GM12878 (cell line): ENCODE results near the gene PPP1CA. TPM values are rescaled to one million over a fixed set of nuclear protein-coding genes. Genes with fewer than 3 reads are reported as not detected.

Experiments used
- ASH2L ChIP-seq: fragments of 300-600, 200-600 bp; sonication (generic); IDR thresholded peaks from 2 replicates; pipeline ENCODE4 v1.6.1; 2017; ENCODE audit warnings: low read depth, mild to moderate bottlenecking, borderline replicate concordance
- ATF7 ChIP-seq: fragments of 450-650 bp; IDR thresholded peaks from 2 replicates; pipeline ENCODE4 v1.6.1; 2016; ENCODE audit warnings: low read depth, mild to moderate bottlenecking
- BCL11A ChIP-seq: IDR thresholded peaks from 2 replicates; pipeline ENCODE4 v1.6.1; 2011; ENCODE audit warnings: low read depth, low read length
- CBFB ChIP-seq: IDR thresholded peaks from 2 replicates; pipeline ENCODE4 v1.6.1; 2016; ENCODE audit warnings: antibody characterized with exemption, low read depth
- CREB1 ChIP-seq: IDR thresholded peaks from 2 replicates; pipeline ENCODE4 v1.6.1; 2012; ENCODE audit warnings: low read depth, mild to moderate bottlenecking, inconsistent platforms
- ELK1 ChIP-seq: IDR thresholded peaks from 2 replicates; pipeline ENCODE4 v1.6.1; 2012; ENCODE audit warnings: low read depth, low read length, improper control_type of control experiment
- ETV6 ChIP-seq, 2 experiments: fragments of 450-650 bp in 1 of 2; IDR thresholded peaks in 1 of 2; conservative IDR thresholded peaks in 1 of 2; 2 replicates each; pipeline ENCODE4 v1.6.1; 2014; ENCODE audit warnings: antibody characterized with exemption in 1 of 2, borderline replicate concordance in 1 of 2, low read depth in 1 of 2, mild to moderate bottlenecking in 1 of 2, moderate library complexity in 1 of 2
- MLLT1 ChIP-seq: fragments of 450-650 bp; IDR thresholded peaks from 2 replicates; pipeline ENCODE4 v1.6.1; 2016; ENCODE audit warnings: mild to moderate bottlenecking
- NR2C1 ChIP-seq: fragments of 450-650 bp; IDR thresholded peaks from 2 replicates; pipeline ENCODE4 v1.6.1; 2017; ENCODE audit warnings: antibody characterized with exemption, mild to moderate bottlenecking, moderate library complexity
- PBX3 ChIP-seq: IDR thresholded peaks from 2 replicates; pipeline ENCODE4 v1.6.1; 2011; ENCODE audit warnings: mild to moderate bottlenecking, low read depth, low read length, moderate library complexity; ENCODE audit not compliant: insufficient replicate concordance
- SMAD5 ChIP-seq: IDR thresholded peaks from 2 replicates; pipeline ENCODE4 v1.6.1; 2016; ENCODE audit warnings: antibody characterized with exemption, low read depth
- SMARCA5 ChIP-seq: fragments of 450-650 bp; IDR thresholded peaks from 2 replicates; pipeline ENCODE4 v1.6.1; 2017; ENCODE audit warnings: mild to moderate bottlenecking
- WRNIP1 ChIP-seq: IDR thresholded peaks from 2 replicates; pipeline ENCODE4 v1.6.1; 2011; ENCODE audit warnings: low read depth, low read length, improper control_type of control experiment, borderline replicate concordance
- ZBTB40 ChIP-seq: fragments of 450-650 bp; IDR thresholded peaks from 2 replicates; pipeline ENCODE4 v1.6.1; 2016; ENCODE audit warnings: mild to moderate bottlenecking, moderate library complexity, borderline replicate concordance
- ZNF384 ChIP-seq: IDR thresholded peaks from 2 replicates; pipeline ENCODE4 v1.6.1; 2012; ENCODE audit warnings: low read depth, mild to moderate bottlenecking, low read length, improper control_type of control experiment, borderline replicate concordance
- polyA plus RNA-seq, 11 experiments: library from polyadenylated mRNA; depleted of rRNA in 4 of 11; unstranded in 6 of 11; stranded (reverse) in 5 of 11; fragments of >200 nt; fragmentation: Nextera tagmentation in 4 of 11; fragmentation: Illumina TruSeq in 1 of 11; extraction: Ambion mirVana in 4 of 11; extraction: Trizol in 1 of 11; gene quantifications; 1 replicate in 1 of 11; 2 replicates in 10 of 11; pipeline versions ENCODE4 v1.2.1 to v1.2.3, GENCODE V29; 2011 to 2016; ENCODE audit warnings: inconsistent platforms in 2 of 11, missing spikeins in 2 of 11, low read depth in 1 of 11
- total RNA-seq, 4 experiments: library from RNA; depleted of rRNA in 3 of 4; stranded (reverse); fragments of >200 nt in 3 of 4; fragmentation: Illumina TruSeq in 1 of 4; extraction: Trizol in 1 of 4; gene quantifications; 2 replicates each; pipeline versions ENCODE4 v1.2.1 to v1.2.3, GENCODE V29; 2013 to 2021
- TF ChIP-seq, protein P1 (sequence below): fragments of 150-350 bp; IDR thresholded peaks from 2 replicates; pipeline ENCODE4 v1.6.1; 2016; ENCODE audit warnings: low read depth, low read length

Gene PPP1CA
- total and polyA plus RNA-seq, 10 of the 15 experiments (the other 5 are each of a cell fraction or from before 2014, with no cell fraction given): 26.4 to 458 (median 240) TPM

DNA sequence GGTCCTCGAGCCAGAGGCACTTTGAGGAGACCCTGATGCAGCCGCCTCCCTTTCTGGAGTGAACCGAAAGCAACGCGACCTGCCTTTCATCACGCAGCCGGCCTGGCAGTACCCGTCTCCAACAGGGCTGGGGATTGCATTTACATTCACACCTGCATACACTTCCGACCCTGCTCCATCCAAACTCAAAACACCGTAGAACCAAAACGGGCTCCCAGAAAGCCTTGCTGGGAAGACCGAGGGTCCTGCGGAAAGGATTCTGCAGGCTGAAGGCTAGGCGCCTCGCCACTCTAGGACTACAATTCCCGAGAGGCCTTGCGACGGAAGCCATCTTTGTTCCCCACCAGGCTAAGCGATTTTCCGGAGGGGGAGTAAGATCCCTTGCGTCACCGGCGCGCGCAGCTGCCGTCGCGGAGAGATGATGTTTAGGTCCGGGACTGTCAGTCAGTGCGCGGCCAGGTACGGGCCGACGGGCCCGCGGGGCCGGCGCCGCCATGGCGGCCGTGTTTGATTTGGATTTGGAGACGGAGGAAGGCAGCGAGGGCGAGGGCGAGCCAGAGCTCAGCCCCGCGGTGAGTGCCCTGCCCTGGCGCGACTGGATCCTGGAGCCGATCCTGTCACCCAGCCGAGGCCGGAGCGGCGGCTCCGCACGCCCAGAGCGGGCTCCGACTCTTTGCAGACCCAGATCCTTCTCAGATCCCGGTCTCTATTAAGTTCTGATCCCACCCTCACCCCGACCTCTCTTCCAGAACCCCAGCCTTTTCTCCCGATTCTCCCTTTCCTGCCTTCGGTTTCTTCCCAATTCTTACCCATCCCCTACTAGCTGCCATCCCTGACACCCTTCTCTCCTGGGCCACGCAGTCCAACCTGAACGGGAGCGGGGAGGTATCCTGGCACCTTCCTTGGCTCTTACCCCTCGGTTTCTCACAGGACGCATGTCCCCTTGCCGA lies 26.7 kb upstream of the PPP1CA start, which contains the start of gene RPS6KB2 (continued):
- TF ChIP-seq, protein P1, sequence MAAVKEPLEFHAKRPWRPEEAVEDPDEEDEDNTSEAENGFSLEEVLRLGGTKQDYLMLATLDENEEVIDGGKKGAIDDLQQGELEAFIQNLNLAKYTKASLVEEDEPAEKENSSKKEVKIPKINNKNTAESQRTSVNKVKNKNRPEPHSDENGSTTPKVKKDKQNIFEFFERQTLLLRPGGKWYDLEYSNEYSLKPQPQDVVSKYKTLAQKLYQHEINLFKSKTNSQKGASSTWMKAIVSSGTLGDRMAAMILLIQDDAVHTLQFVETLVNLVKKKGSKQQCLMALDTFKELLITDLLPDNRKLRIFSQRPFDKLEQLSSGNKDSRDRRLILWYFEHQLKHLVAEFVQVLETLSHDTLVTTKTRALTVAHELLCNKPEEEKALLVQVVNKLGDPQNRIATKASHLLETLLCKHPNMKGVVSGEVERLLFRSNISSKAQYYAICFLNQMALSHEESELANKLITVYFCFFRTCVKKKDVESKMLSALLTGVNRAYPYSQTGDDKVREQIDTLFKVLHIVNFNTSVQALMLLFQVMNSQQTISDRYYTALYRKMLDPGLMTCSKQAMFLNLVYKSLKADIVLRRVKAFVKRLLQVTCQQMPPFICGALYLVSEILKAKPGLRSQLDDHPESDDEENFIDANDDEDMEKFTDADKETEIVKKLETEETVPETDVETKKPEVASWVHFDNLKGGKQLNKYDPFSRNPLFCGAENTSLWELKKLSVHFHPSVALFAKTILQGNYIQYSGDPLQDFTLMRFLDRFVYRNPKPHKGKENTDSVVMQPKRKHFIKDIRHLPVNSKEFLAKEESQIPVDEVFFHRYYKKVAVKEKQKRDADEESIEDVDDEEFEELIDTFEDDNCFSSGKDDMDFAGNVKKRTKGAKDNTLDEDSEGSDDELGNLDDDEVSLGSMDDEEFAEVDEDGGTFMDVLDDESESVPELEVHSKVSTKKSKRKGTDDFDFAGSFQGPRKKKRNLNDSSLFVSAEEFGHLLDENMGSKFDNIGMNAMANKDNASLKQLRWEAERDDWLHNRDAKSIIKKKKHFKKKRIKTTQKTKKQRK: no peak
- TF ChIP-seq SMARCA5 (no peak), ETV6 (conservative IDR thresholded peaks at IDR 0.05 in 1 of 2, IDR thresholded peaks at IDR 0.05 in 1 of 2; ENCODE audit: borderline replicate concordance in 1 of 2, low read depth in 1 of 2) (0 out of 4 replicates have a peak, but pooled peaks of 1 of the 2 experiments have one; percentile 22), ZNF384 (no peak), WRNIP1 (no peak), NR2C1 (peak; percentile 70), ASH2L (peak; percentile 96; the same call in 1 of the 2 replicates), MLLT1 (0 out of 2 replicates have a peak, but pooled peaks have one; percentile 48), ATF7 (peak; percentile 55; the same call in 1 of the 2 replicates), ZBTB40 (peak; percentile 76; the same call in 1 of the 2 replicates), BCL11A (no peak), PBX3 (peak; percentile 89), CBFB (no peak), CREB1 (no peak), ELK1 (peak; percentile 91), SMAD5 (peak; percentile 59; the same call in 1 of the 2 replicates)
